ENCODE results near the gene BCLAF1. TPM values are rescaled to one million over a fixed set of nuclear protein-coding genes. Genes with fewer than 3 reads are reported as not detected.

The BCLAF1 gene, protein sequence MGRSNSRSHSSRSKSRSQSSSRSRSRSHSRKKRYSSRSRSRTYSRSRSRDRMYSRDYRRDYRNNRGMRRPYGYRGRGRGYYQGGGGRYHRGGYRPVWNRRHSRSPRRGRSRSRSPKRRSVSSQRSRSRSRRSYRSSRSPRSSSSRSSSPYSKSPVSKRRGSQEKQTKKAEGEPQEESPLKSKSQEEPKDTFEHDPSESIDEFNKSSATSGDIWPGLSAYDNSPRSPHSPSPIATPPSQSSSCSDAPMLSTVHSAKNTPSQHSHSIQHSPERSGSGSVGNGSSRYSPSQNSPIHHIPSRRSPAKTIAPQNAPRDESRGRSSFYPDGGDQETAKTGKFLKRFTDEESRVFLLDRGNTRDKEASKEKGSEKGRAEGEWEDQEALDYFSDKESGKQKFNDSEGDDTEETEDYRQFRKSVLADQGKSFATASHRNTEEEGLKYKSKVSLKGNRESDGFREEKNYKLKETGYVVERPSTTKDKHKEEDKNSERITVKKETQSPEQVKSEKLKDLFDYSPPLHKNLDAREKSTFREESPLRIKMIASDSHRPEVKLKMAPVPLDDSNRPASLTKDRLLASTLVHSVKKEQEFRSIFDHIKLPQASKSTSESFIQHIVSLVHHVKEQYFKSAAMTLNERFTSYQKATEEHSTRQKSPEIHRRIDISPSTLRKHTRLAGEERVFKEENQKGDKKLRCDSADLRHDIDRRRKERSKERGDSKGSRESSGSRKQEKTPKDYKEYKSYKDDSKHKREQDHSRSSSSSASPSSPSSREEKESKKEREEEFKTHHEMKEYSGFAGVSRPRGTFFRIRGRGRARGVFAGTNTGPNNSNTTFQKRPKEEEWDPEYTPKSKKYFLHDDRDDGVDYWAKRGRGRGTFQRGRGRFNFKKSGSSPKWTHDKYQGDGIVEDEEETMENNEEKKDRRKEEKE
- polyA plus RNA-seq (2013, experiment 1 of 2), result 90.5 TPM
- 104 TPM for polyA plus RNA-seq (2013, experiment 2 of 2)

DNA sequence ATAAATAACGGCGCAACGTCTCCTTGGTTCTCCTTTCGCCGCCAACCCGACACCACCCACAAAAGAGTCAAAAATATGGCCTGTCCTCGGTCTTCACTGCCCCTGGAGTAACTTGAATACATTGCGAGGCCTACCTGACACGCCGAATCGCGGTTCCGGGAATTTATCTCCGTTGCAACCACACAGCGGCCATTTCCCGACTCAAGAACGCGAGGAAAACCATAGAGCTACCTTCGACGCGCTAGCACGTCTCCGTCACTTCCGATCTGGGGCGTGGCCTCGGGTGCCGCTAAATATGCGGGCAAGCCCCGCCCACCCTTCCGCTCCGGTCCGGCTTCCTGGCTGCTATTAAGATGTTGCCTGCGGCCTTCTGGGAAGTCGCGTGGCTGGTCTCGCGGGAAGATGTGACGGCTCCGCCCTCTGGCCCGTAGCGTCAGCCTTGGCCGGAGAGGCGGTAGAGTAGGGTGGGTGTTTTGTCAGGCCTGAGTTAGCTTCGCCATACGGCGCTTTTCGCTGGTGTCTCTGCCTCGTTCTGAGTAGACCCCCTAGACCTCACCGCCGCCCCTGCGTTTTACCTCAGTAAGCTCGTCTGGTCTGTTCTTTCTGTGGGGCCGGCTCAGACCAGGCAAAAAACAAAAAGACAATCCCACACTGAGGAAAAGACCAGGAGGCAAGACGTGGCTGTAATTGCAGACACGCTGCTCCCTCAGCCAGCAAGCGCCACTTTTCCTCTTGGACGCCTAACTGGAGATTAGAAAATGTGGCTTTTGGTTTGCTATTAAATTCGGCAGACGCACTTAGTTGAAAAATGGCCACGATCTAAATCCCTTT, at the start of gene BCLAF1:
Gene BCLAF1, minus strand, starts transcription at position 268 of the 831 bp plus-strand sequence. CDS start 9,980 bp downstream, outside the sequence.
- Histone ChIP-seq H3K9me3 (ENCODE audit: control insufficient read depth, low read length) (no peaks in the 10 kb centered on the region), H3K36me3 (ENCODE audit: control insufficient read depth, insufficient read depth, low read length) (peaks cover 8% of the 10 kb centered on the region), H3K4me3 (ENCODE audit: extremely low read depth, insufficient read depth, low read length, poor library complexity, severe bottlenecking) (peak within 1 kb of the TSS; percentile 71), H3K4me1 (ENCODE audit: control insufficient read depth, insufficient read depth, low read length, poor library complexity, severe bottlenecking) (peaks cover 11% of the 10 kb centered on the region), H3K27ac (ENCODE audit: low read depth, low read length, severe bottlenecking) (peak within 1 kb of the TSS; percentile 99)
- WGBS, 2 experiments (ENCODE audit: insufficient coverage in 2 of 2), result 0 to 1% methylated on average over 41 to 53 of the region's 60 CpGs

DNA sequence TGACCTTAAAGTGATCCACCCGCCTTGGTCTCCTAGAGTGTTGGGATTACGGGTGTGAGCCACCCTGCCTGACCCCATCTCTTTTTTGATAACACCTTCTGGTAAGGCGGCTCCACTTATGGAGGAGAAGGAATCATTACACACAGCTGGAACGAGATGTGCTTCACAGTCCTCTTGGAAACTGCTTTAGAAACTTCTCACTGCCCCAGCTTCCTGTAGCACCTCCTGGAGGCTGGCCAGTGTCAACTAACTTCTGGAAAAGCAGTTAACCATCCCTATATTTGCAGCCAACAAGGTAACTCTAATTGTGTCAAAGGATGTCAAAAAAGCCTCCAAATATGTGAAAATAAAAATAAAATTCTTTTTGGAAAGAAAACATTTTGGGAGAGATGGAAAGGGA, 48.8 kb upstream of the BCLAF1 start:
- Histone ChIP-seq H3K36me3 (ENCODE audit: control insufficient read depth, insufficient read depth, low read length) (no peaks in the 10 kb centered on the region), H3K4me3 (ENCODE audit: extremely low read depth, insufficient read depth, low read length, poor library complexity, severe bottlenecking) (no peak overlapping the region), H3K9me3 (ENCODE audit: control insufficient read depth, low read length) (no peaks in the 10 kb centered on the region), H3K4me1 (ENCODE audit: control insufficient read depth, insufficient read depth, low read length, poor library complexity, severe bottlenecking) (no peaks in the 10 kb centered on the region), H3K27ac (ENCODE audit: low read depth, low read length, severe bottlenecking) (no peak overlapping the region)
- WGBS, 2 experiments (ENCODE audit: insufficient coverage in 2 of 2), result 82 to 89% methylated on average over 2 of the region's 4 CpGs

DNA sequence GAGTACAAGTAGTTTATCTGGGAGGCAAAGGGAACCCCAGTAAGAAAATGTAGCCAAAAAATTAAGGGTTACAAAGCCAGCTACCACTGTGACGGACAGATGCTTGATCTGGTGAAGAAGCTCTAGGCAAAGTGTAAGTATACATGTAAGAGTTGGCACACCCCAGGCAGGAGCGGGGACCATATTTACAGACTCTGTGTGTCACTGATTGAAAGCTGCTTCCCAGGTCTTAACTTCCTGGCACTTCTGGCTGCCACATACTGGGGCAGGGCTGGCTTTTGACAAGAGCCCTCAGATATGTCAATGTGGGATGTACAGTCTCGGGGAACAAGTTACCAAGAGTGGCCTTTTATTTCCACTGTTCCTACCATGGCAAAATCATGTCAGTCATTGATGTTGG, 48.0 kb upstream of the BCLAF1 start:
- Histone ChIP-seq H3K27ac (ENCODE audit: low read depth, low read length, severe bottlenecking) (no peak overlapping the region), H3K36me3 (ENCODE audit: control insufficient read depth, insufficient read depth, low read length) (no peaks in the 10 kb centered on the region), H3K4me1 (ENCODE audit: control insufficient read depth, insufficient read depth, low read length, poor library complexity, severe bottlenecking) (no peaks in the 10 kb centered on the region), H3K4me3 (ENCODE audit: extremely low read depth, insufficient read depth, low read length, poor library complexity, severe bottlenecking) (no peak overlapping the region), H3K9me3 (ENCODE audit: control insufficient read depth, low read length) (no peaks in the 10 kb centered on the region)
- WGBS, 2 experiments (ENCODE audit: insufficient coverage in 2 of 2), result 77 to 100% methylated on average over 3 of the region's 3 CpGs

DNA sequence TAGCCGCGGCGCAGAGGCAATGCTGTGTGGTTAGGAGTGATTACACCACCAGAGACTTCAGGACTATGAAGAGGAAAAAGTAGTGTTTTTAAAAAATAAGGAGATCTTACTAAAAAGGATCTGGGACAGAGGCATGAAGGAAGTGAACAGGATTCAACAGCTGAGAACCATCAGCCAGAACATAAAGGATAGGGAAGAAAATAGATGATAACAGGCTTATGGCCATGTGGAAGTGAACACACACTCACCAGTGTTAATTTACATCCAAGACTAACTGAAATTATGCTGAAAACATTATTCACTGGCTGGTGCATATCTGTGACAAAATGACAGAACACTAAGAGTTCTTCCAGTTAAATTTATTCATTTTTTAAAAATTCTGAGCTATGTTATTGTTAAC, 47.5 kb upstream of the BCLAF1 start:
- no peak overlapping the region for H3K27ac ChIP-seq (ENCODE audit: low read depth, low read length, severe bottlenecking)
- no peaks in the 10 kb centered on the region for H3K4me1 ChIP-seq (ENCODE audit: control insufficient read depth, insufficient read depth, low read length, poor library complexity, severe bottlenecking)
- no peak overlapping the region for H3K4me3 ChIP-seq (ENCODE audit: extremely low read depth, insufficient read depth, low read length, poor library complexity, severe bottlenecking)
- WGBS, 2 experiments (ENCODE audit: insufficient coverage in 2 of 2), result 96 to 100% methylated on average over 3 of the region's 3 CpGs
- no peaks in the 10 kb centered on the region for H3K36me3 ChIP-seq (ENCODE audit: control insufficient read depth, insufficient read depth, low read length)
- no peaks in the 10 kb centered on the region for H3K9me3 ChIP-seq (ENCODE audit: control insufficient read depth, low read length)

DNA sequence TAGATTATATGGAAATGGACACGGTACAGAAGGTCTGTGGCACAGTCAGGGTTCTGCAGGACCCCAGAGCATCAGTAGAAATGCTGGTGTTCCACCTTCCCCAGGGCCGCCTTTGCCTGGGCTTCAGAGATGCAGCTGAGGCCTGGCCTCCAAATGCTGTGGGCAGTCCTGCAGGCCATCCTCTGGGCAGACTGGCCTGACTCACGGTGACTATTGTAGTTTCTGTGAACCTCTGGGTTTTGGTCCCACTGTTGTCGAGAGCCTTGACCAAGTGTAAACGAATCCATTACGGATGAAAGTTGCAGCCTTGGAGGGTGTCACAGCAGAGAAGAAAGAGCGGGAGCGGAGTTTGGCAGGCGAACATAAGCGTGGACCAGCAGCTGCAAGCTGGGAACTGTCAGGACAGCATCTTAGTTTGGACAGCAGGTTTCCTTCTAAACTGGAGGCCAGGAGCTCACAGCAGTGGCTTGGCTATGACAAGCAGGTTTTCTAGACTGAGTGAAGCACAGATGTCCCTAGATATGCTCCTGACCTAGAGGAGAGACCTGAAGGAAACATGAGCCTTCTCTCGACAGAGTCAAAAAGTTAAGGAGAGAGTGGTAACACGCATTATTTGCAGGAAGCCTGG, 46.2 kb upstream of the BCLAF1 start:
- Histone ChIP-seq H3K27ac (ENCODE audit: low read depth, low read length, severe bottlenecking) (no peak overlapping the region), H3K4me1 (ENCODE audit: control insufficient read depth, insufficient read depth, low read length, poor library complexity, severe bottlenecking) (no peaks in the 10 kb centered on the region), H3K9me3 (ENCODE audit: control insufficient read depth, low read length) (no peaks in the 10 kb centered on the region), H3K4me3 (ENCODE audit: extremely low read depth, insufficient read depth, low read length, poor library complexity, severe bottlenecking) (no peak overlapping the region), H3K36me3 (ENCODE audit: control insufficient read depth, insufficient read depth, low read length) (no peaks in the 10 kb centered on the region)
- 94% methylated on average over 11 to 12 of the region's 12 CpGs for WGBS, 2 experiments (ENCODE audit: insufficient coverage in 2 of 2)

DNA sequence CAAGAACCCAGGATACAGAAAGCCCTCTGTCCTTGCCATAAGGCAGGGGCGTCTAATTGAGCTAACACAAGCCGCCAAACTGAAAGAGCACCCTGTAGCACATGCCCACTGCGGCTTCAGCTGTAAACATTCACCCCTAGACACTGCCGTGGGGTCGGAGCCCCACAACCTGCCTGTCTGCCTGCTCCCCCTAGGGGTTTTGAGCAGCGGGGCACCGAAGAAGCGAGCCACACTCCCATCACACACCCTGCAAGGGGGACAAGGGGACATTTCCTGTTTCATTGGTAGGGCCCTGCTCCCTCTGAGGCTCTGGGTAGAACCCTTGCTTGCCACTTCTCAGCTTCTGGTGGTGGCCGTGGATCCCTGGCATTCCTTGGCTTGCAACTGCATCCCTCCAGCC, 45.2 kb upstream of the BCLAF1 start:
- Histone ChIP-seq H3K27ac (ENCODE audit: low read depth, low read length, severe bottlenecking) (no peak overlapping the region), H3K4me3 (ENCODE audit: extremely low read depth, insufficient read depth, low read length, poor library complexity, severe bottlenecking) (no peak overlapping the region)
- 77 to 80% methylated on average over 7 to 9 of the region's 9 CpGs for whole genome bisulfite sequencing, 2 experiments (ENCODE audit: insufficient coverage in 2 of 2)

DNA sequence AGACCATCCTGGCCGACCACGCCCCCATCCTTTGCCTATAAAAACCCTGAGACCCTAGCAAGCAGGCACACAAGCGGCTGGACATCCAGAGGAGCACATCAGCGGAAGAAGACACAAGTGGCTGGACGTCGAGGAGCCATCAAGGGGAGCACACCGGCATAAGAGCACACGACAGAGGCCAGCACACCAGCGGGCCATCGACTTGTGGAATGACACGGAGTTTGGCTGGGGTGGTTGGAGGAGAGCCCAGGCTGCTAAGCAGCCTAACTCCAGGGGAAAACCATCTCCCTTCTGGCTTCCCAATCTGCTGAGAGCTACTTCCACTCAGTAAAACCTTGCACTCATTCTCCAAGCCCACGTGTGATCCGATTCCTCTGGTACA, 44.8 kb upstream of the BCLAF1 start:
- Histone ChIP-seq H3K36me3 (ENCODE audit: control insufficient read depth, insufficient read depth, low read length) (no peaks in the 10 kb centered on the region), H3K27ac (ENCODE audit: low read depth, low read length, severe bottlenecking) (no peak overlapping the region), H3K4me3 (ENCODE audit: extremely low read depth, insufficient read depth, low read length, poor library complexity, severe bottlenecking) (no peak overlapping the region), H3K4me1 (ENCODE audit: control insufficient read depth, insufficient read depth, low read length, poor library complexity, severe bottlenecking) (no peaks in the 10 kb centered on the region), H3K9me3 (ENCODE audit: control insufficient read depth, low read length) (no peaks in the 10 kb centered on the region)
- WGBS, 2 experiments (ENCODE audit: insufficient coverage in 2 of 2), result 90 to 95% methylated on average over 12 to 13 of the region's 13 CpGs

More for the DNA sequence above, 45.2 kb upstream of the BCLAF1 start:
- Histone ChIP-seq H3K9me3 (ENCODE audit: control insufficient read depth, low read length) (no peaks in the 10 kb centered on the region), H3K4me1 (ENCODE audit: control insufficient read depth, insufficient read depth, low read length, poor library complexity, severe bottlenecking) (no peaks in the 10 kb centered on the region), H3K36me3 (ENCODE audit: control insufficient read depth, insufficient read depth, low read length) (no peaks in the 10 kb centered on the region)

DNA sequence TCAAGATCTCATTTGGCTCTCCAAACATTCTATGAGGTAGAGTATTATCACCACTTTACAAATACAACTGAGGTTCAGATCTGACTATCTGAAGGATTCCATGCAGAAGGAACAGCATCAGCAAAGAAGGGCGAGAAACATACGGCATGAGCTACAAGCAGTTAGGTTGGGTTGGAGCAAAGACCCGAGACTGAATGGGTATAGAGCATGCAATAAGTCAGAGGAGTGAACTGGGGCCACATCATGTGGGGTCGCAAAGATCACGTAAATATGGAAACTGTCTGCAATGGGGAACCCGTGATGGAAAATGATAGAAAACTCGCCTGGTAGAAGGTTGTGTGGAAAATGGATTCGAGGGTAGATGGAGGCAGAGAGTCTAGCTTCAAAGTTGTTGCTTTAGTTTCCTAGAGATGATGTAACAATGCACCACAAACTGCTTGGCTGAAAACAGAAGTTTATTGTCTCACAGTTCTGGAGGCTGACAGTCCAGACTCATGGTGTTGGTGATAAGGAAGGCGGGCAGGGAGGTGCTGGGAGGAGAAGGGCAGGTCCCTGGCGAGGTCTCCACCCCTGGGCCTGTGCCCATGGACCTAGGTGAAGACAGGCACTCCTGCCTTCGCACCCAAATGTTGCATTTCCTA, 44.3 kb upstream of the BCLAF1 start:
- no peak overlapping the region for H3K27ac ChIP-seq (ENCODE audit: low read depth, low read length, severe bottlenecking)
- H3K4me3 ChIP-seq (ENCODE audit: extremely low read depth, insufficient read depth, low read length, poor library complexity, severe bottlenecking), result no peak overlapping the region
- no peaks in the 10 kb centered on the region for H3K36me3 ChIP-seq (ENCODE audit: control insufficient read depth, insufficient read depth, low read length)
- 84 to 86% methylated on average over 10 to 11 of the region's 11 CpGs for WGBS, 2 experiments (ENCODE audit: insufficient coverage in 2 of 2)
- no peaks in the 10 kb centered on the region for H3K4me1 ChIP-seq (ENCODE audit: control insufficient read depth, insufficient read depth, low read length, poor library complexity, severe bottlenecking)
- no peaks in the 10 kb centered on the region for H3K9me3 ChIP-seq (ENCODE audit: control insufficient read depth, low read length)

DNA sequence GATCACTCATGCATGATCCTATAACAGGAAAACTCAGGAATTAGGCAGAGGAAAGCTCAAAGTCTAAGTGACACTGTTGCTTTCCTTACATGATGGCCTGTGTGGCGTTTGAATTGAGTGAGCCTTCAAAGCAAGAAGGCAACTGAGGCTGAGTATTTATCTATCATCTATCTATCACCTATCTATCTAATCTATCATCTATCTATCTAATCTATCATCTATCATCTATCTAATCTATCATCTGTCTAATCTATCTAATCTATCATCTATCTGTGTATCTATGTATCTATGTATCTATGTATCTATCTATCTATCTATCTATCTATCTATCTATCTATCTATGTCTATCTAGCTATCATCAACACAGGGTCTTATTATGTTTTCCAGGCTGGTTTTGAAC, 41.8 kb upstream of the BCLAF1 start:
- Histone ChIP-seq H3K9me3 (ENCODE audit: control insufficient read depth, low read length) (no peaks in the 10 kb centered on the region), H3K36me3 (ENCODE audit: control insufficient read depth, insufficient read depth, low read length) (no peaks in the 10 kb centered on the region)
- WGBS, 2 experiments (ENCODE audit: insufficient coverage in 2 of 2), result 73 to 100% methylated on average over 1 of the region's 1 CpG

More for the DNA sequence above, 41.8 kb upstream of the BCLAF1 start:
- Histone ChIP-seq H3K4me3 (ENCODE audit: extremely low read depth, insufficient read depth, low read length, poor library complexity, severe bottlenecking) (no peak overlapping the region), H3K27ac (ENCODE audit: low read depth, low read length, severe bottlenecking) (no peak overlapping the region), H3K4me1 (ENCODE audit: control insufficient read depth, insufficient read depth, low read length, poor library complexity, severe bottlenecking) (no peaks in the 10 kb centered on the region)
